Coronary artery (tissue), 2 donors: ENCODE measurements around the gene PCYT1B.

Experiments used
- DNase-seq: peaks from one replicate; pipeline ENCODE4 v3.0.0-alpha.2; 2017; ENCODE audit warnings: low spot score
- H3K27ac ChIP-seq, 2 donors: fragments of 200-600 bp; sonication (generic); one replicate each; pipeline ENCODE4 v1.5.1; 2016 to 2019
- H3K4me3 ChIP-seq: fragments of 200-600 bp; sonication (generic); 2 replicates; pipeline ENCODE4 v1.5.1; 2016; ENCODE audit warnings: mild to moderate bottlenecking, moderate library complexity
- CTCF ChIP-seq: fragments of 200-600 bp; sonication (generic); IDR thresholded peaks from one replicate; pipeline ENCODE4 v1.5.1; 2019; ENCODE audit warnings: antibody characterized with exemption

Gene PCYT1B

GRCh38 chrX:24513416-24513815 is 133.7 kb downstream of the PCYT1B start:
- DNase-seq, result no peak
- no peak overlapping the region for H3K4me3 ChIP-seq
- no peak overlapping the region for H3K27ac ChIP-seq
- no peak for TF ChIP-seq CTCF

- Histone ChIP-seq H3K27ac (no peak overlapping the region), H3K4me3 (no peak overlapping the region)
- no peak for DNase-seq
- no peak for TF ChIP-seq CTCF
These were observed 138.8 kb downstream of the PCYT1B start for GRCh38 chrX:24508375-24508774.
